ENCODE measurements around the gene EIF5.

Gene EIF5
- total RNA-seq, result 1,399 reads per million, percentile 100 among the genes with 10 or more reads in this experiment

- peak; percentile 99 for DNase-seq
Measured at GRCh38 chr14:103333754-103334643, at the start of gene EIF5. Gene EIF5, plus strand, starts transcription at chr14:103334237. Its CDS starts 1,624 bp downstream, at chr14:103335861.

- DNase-seq, result no peak
Measured at GRCh38 chr14:103284574-103285467, 49.2 kb upstream of the EIF5 start.

- no peak for DNase-seq
Measured at GRCh38 chr14:103286460-103286859, 47.6 kb upstream of the EIF5 start.

- no peak for DNase-seq
Measured at GRCh38 chr14:103286968-103287850, 46.8 kb upstream of the EIF5 start.

- DNase-seq, result no peak
Measured at GRCh38 chr14:103288076-103288766, 45.8 kb upstream of the EIF5 start.

GRCh38 chr14:103290056-103290455, 44.0 kb upstream of the EIF5 start:
- DNase-seq, result no peak

GRCh38 chr14:103290494-103290893, 43.5 kb upstream of the EIF5 start:
- no peak for DNase-seq

GRCh38 chr14:103290961-103291360, 43.1 kb upstream of the EIF5 start:
- no peak for DNase-seq

- DNase-seq, result peak; percentile 62
Measured at GRCh38 chr14:103292426-103293374, 41.3 kb upstream of the EIF5 start.

GRCh38 chr14:103293465-103293864, 40.6 kb upstream of the EIF5 start:
- no peak for DNase-seq

GRCh38 chr14:103294091-103294490, 39.9 kb upstream of the EIF5 start:
- no peak for DNase-seq

- DNase-seq, result no peak
Measured at GRCh38 chr14:103296007-103296406, 38.0 kb upstream of the EIF5 start.

GRCh38 chr14:103296987-103297386, 37.0 kb upstream of the EIF5 start:
- DNase-seq, result no peak

- no peak for DNase-seq
Measured at GRCh38 chr14:103298620-103299019, 35.4 kb upstream of the EIF5 start.

- no peak for DNase-seq
Measured at GRCh38 chr14:103301512-103302354, 32.3 kb upstream of the EIF5 start.

GRCh38 chr14:103302966-103303365, 31.1 kb upstream of the EIF5 start:
- DNase-seq, result no peak

- no peak for DNase-seq
Measured at GRCh38 chr14:103304706-103305105, 29.3 kb upstream of the EIF5 start.

- DNase-seq, result no peak
Measured at GRCh38 chr14:103308717-103309616, 25.1 kb upstream of the EIF5 start.

Measured in effector CD4-positive, alpha-beta T cell (primary cell).